Neutrophil (primary cell): ENCODE results near the gene AIG1.

Experiments
- H3K27ac ChIP-seq: fragments of 200-600 bp; sonication (generic); 2 replicates; pipeline ENCODE4 v1.5.1; 2016; ENCODE audit warnings: mild to moderate bottlenecking, moderate library complexity
- H3K27me3 ChIP-seq: fragments of 200-600 bp; sonication (generic); 2 replicates; pipeline ENCODE4 v1.6.0; 2016; ENCODE audit warnings: mild to moderate bottlenecking
- H3K36me3 ChIP-seq: fragments of 200-600 bp; sonication (generic); 2 replicates; pipeline ENCODE4 v1.5.1; 2017
- H3K4me1 ChIP-seq, 2 experiments: fragments of 200-600 bp in 1 of 2; sonication (generic) in 1 of 2; 1 replicate in 1 of 2; 2 replicates in 1 of 2; pipeline versions ENCODE4 v1.5.1 to v1.6.1; 2013 to 2016; ENCODE audit warnings: low read depth in 1 of 2, low read length in 1 of 2, mild to moderate bottlenecking in 1 of 2, moderate library complexity in 1 of 2; ENCODE audit not compliant: control insufficient read depth in 1 of 2, insufficient read depth in 1 of 2
- H3K4me3 ChIP-seq, 2 experiments: fragments of 200-600 bp in 1 of 2; sonication (generic) in 1 of 2; 1 replicate in 1 of 2; 2 replicates in 1 of 2; pipeline ENCODE4 v1.5.1; 2013 to 2016; ENCODE audit warnings: low read depth in 1 of 2, low read length in 1 of 2, mild to moderate bottlenecking in 1 of 2, moderate library complexity in 1 of 2
- H3K9me3 ChIP-seq: fragments of 200-600 bp; sonication (generic); 2 replicates; pipeline ENCODE4 v1.5.1; 2016
- TF ChIP-seq, protein P1 (sequence below): fragments of 200-600 bp; sonication (generic); IDR thresholded peaks from 2 replicates; pipeline ENCODE4 v1.5.1; 2016; ENCODE audit warnings: antibody characterized with exemption

The AIG1 gene

DNA sequence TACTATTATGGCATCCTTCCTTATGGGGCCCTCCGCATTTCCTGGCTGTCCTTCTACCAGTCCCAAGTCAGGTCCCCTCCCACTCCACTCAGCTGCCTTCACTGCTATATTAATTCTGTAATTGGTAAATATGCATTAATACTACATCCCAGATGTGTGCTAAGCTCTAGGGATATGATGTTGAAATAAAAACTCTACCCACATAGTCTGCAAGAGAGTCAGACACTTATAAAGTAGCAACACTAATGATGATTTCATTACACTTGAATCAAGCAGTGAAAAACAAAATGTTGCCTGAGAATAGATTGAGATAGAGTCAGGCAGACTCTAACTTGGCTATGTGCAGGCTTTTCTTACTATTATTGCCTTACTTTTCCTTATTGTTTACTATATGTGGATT lies 62.4 kb downstream of the AIG1 start:
- Histone ChIP-seq H3K4me1 (no peaks in the 10 kb centered on the region), H3K27ac (no peak overlapping the region), H3K27me3 (no peaks in the 10 kb centered on the region), H3K9me3 (no peaks in the 10 kb centered on the region), H3K4me3 (no peak overlapping the region), H3K36me3 (no peaks in the 10 kb centered on the region)
- TF ChIP-seq, protein P1, sequence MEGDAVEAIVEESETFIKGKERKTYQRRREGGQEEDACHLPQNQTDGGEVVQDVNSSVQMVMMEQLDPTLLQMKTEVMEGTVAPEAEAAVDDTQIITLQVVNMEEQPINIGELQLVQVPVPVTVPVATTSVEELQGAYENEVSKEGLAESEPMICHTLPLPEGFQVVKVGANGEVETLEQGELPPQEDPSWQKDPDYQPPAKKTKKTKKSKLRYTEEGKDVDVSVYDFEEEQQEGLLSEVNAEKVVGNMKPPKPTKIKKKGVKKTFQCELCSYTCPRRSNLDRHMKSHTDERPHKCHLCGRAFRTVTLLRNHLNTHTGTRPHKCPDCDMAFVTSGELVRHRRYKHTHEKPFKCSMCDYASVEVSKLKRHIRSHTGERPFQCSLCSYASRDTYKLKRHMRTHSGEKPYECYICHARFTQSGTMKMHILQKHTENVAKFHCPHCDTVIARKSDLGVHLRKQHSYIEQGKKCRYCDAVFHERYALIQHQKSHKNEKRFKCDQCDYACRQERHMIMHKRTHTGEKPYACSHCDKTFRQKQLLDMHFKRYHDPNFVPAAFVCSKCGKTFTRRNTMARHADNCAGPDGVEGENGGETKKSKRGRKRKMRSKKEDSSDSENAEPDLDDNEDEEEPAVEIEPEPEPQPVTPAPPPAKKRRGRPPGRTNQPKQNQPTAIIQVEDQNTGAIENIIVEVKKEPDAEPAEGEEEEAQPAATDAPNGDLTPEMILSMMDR: no peak

DNA sequence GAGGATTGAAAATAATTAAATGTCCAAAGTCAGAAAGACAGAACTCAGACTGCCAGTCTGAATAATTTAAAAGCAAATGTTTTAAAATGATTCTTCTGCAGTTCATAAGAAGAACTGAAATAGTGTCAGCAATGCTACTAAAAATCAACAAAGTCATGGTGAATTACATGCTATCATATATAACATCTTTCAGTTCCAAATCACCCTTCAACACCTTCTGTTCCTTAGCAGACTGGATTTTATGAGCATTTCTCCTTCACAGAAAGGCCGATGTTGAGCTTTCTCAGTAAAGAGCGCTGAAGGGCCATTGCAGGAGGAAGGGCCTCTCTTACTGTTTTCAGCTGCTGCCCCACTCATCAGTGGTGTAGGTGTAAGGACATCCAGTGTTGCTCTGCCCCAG lies 63.3 kb downstream of the AIG1 start:
- TF ChIP-seq, protein P1: no peak
- Histone ChIP-seq H3K9me3 (no peaks in the 10 kb centered on the region), H3K27me3 (no peaks in the 10 kb centered on the region), H3K36me3 (no peaks in the 10 kb centered on the region), H3K4me1 (no peaks in the 10 kb centered on the region), H3K4me3 (no peak overlapping the region), H3K27ac (no peak overlapping the region)

DNA sequence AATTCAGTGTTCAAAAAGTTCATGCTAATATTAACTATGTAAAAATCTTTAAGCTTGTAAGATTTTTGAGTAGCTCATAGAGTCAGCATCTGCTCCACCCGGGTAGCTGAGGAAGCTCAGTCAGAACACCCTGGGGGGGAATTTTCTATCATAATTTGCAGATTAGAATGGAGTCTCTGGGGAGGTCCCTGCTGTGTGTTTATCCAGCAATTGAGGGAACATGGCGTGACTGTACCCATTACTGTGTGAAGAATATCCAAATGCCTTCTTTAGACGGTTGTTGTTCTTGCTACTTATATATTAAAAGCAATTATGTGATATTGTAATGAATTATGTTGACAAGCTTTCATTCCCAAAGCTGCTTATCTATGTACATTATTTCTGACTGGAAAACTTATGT lies 64.8 kb downstream of the AIG1 start:
- no peak overlapping the region for H3K27ac ChIP-seq
- no peaks in the 10 kb centered on the region for H3K36me3 ChIP-seq
- no peaks in the 10 kb centered on the region for H3K27me3 ChIP-seq
- no peak overlapping the region for H3K4me3 ChIP-seq
- H3K4me1 ChIP-seq: no peaks in the 10 kb centered on the region
- no peaks in the 10 kb centered on the region for H3K9me3 ChIP-seq
- TF ChIP-seq, protein P1: no peak

DNA sequence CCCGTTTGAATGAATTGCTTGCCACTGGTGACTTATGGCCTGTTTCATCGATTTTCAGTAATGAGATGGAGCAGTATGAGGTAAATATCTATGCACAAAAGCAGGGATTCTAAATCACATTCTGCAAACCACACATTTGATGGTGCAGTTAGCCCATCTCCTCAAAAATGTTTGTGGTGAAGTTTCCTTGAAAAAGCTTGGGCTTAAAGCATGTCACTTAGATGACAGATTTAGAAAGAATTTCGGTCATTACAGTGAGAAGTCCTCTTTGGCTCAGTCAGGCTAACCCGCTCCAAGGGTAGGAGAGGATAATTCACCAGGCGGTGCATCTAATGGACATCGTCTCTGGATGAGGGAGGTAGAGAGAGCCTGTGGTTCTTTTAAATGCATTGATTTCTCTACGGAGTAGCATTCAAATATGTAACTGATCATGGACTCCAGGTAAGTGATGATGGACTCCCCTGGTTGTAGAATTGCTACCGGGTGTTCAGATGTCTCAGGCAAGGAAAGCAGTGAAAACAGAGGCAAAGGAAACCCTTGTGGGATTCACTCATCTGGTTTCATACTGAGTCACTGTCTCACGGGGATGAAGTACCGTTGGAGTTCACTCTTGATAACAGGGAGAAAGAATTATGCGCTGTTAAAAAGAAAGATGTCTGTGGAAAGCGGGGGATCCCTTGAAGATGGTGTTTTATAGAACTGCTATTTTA lies 65.3 kb downstream of the AIG1 start:
- Histone ChIP-seq H3K4me3 (no peak overlapping the region), H3K27ac (no peak overlapping the region), H3K27me3 (no peaks in the 10 kb centered on the region), H3K36me3 (no peaks in the 10 kb centered on the region), H3K4me1 (no peaks in the 10 kb centered on the region), H3K9me3 (no peaks in the 10 kb centered on the region)
- TF ChIP-seq, protein P1: no peak

DNA sequence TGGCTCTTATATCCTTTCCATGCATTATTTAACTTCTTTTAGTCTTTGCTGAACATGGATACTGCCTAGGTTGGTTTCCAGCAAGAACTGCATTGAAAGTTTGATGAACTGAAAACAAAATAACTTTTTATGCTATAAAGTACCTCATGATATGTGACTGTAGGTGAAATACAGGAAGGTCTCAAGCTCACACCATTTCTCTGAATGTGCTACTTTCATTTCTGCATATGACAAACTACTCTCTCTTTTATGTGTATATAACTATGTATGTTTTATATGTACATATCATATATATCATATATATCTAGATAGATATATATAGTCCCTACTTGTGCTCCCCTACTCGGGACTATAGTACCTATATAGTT lies 65.9 kb downstream of the AIG1 start:
- H3K27ac ChIP-seq: no peak overlapping the region
- TF ChIP-seq, protein P1: no peak
- H3K9me3 ChIP-seq: no peaks in the 10 kb centered on the region
- H3K4me1 ChIP-seq: no peaks in the 10 kb centered on the region
- no peaks in the 10 kb centered on the region for H3K36me3 ChIP-seq
- H3K4me3 ChIP-seq: no peak overlapping the region
- H3K27me3 ChIP-seq: no peaks in the 10 kb centered on the region
